Thyroid gland (tissue), 4 donors: ENCODE data around the gene ATP1B1.

Source experiments
- POLR2A ChIP-seq, 2 donors: fragments of 450-650 bp; IDR thresholded peaks; one replicate each; pipeline ENCODE4 v1.6.1; 2017; ENCODE audit warnings: antibody characterized with exemption in 2 of 2, mild to moderate bottlenecking in 2 of 2, moderate library complexity in 1 of 2
- TF ChIP-seq, protein P1 (sequence below), 6 experiments: fragments of 200-600 bp in 3 of 6; fragments of 450-650 bp in 3 of 6; sonication (generic) in 3 of 6; IDR thresholded peaks; one replicate each; pipeline ENCODE4 v1.5.1; 2016 to 2019; ENCODE audit warnings: antibody characterized with exemption in 6 of 6, mild to moderate bottlenecking in 2 of 6, inconsistent platforms in 1 of 6, moderate library complexity in 1 of 6

DNA sequence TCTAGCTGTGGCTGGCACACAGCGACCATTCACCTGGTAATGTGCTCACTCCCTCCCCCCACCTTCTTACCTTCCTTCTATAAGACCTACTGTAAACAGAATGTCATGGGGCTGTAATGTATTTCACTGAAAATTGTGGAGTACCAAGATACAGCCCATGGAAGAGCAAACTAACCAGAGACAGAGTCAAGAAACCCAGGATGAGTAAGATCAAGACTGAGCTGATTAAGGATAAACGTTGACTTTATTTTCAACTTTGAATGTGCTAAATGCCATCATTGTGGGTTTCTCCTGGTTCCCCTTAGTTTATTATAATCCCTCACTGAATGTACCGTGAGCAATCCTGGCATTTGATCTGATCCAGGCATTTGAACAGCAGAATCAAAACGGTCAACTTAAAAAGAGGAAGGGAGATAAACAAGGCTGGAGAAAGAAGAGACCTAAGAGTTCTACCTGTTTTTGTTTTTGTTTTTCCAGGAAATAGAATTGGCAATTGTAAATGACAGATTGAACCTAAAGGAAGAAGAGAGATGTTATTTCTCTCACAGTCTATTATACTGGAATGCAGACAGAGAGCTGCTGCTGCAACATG lies 16.1 kb upstream of the ATP1B1 start:
- TF ChIP-seq, protein P1, sequence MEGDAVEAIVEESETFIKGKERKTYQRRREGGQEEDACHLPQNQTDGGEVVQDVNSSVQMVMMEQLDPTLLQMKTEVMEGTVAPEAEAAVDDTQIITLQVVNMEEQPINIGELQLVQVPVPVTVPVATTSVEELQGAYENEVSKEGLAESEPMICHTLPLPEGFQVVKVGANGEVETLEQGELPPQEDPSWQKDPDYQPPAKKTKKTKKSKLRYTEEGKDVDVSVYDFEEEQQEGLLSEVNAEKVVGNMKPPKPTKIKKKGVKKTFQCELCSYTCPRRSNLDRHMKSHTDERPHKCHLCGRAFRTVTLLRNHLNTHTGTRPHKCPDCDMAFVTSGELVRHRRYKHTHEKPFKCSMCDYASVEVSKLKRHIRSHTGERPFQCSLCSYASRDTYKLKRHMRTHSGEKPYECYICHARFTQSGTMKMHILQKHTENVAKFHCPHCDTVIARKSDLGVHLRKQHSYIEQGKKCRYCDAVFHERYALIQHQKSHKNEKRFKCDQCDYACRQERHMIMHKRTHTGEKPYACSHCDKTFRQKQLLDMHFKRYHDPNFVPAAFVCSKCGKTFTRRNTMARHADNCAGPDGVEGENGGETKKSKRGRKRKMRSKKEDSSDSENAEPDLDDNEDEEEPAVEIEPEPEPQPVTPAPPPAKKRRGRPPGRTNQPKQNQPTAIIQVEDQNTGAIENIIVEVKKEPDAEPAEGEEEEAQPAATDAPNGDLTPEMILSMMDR (IDR thresholded peaks at IDR 0.05): no peak
- TF ChIP-seq POLR2A (IDR thresholded peaks at IDR 0.05): no peak
